GM21576 (cell line): ENCODE data around the gene SEMA6A.
"Not testable (repeated sequence)": the region's sequence is repeated elsewhere in the genome, so short reads cannot be mapped to it uniquely, and the experiment has no call there.

ENCODE experiments used
- ATAC-seq: cut with Tn5 transposase; IDR thresholded peaks from one replicate; pipeline ENCODE4 v1.9.1; 2021; ENCODE audit warnings: mild to moderate bottlenecking, moderate library complexity; ENCODE audit not compliant: unreplicated experiment

The SEMA6A gene

DNA sequence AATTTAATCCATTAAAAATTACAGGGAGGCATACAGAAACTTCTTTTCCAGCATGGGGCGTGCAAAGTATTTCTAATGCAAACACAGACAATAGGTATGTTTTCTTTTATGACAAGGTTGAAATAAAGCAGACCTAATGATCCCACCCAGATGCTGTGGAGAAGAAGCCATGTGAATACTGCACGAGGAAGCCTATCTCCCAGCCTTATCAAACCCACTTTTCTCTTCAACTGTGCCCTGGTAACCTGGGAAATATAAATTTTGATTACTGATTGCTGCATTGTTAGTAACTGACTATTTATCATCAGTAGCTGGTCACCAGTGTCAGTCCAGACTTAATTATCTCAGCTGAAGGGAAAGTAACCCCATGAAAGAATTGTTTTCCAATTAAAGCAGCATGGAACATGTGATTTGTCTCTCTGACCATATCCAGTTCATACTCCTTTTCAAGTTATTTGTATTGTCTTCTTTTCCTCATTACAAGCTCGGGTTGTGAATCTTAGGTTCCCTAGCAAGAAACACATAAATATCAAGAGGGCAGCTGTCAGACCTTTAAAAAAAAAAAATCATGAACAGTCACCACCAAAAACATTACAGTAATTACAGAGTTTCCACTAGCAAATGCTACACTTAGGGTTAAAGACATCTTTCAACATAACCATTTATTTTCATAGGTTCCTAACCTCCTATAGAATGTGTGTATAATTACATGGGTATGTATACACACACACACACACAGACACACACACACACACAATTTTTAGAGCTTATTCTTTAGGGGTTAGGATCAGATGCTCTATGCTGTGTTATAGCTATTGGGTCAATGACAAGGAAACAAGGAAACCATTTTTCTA lies 50.3 kb downstream of the SEMA6A start:
- no peak for ATAC-seq

DNA sequence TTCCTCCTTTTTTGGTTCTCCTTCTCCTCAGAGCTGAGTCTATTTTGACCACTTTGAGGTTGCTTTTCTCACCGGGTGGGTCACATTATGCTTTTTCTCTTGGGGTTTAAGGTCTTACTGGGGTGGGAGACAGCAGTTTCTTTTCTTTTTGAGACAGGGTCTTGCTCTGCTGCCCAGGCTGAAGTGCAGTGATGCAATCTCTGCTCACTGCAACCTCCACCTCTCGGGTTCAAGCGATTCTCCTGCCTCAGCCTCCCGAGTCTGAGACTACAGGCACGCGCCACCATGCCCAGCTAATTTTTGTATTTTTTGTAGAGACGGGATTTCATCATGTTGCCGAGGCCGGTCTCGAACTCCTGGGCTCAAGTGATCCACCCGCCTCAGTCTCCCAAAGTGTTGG lies 51.4 kb downstream of the SEMA6A start:
- ATAC-seq: not testable (repeated sequence)

DNA sequence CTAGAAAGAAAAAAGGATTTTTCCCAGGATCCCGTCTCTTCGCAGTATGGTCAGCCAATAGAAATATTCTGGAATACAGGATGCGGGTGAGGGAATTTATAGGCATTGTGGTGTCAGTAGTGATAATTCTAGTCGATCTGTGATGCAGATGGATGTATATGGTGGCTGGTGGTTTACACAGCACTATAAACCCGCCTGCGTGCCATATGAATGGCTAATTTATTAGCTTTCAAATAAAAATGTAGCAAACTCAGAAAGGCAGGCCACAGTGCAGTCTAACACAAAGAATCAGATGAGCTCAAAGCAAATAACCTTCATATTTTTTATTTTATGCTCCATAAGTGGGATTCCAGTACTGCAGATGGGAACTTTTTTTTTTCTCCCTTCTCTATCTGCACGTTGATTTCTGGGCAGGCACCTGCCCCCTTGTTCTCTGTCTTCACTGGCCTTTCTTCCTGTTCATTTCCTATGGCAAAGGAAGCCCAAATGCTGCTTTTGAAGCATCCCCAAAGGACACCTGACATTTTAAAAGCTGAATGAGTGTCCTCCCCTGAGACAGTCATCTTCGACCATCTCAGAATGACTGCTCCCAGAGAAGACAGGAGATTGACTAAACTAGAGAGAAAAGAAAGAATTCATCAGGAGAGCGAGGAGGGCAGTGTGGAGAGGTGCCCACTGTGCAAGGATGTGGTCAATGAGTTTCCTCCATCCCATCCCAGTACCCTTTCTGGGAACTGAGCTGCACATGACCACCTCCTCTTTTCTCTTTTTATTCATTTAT lies 52.1 kb downstream of the SEMA6A start:
- ATAC-seq: no peak

DNA sequence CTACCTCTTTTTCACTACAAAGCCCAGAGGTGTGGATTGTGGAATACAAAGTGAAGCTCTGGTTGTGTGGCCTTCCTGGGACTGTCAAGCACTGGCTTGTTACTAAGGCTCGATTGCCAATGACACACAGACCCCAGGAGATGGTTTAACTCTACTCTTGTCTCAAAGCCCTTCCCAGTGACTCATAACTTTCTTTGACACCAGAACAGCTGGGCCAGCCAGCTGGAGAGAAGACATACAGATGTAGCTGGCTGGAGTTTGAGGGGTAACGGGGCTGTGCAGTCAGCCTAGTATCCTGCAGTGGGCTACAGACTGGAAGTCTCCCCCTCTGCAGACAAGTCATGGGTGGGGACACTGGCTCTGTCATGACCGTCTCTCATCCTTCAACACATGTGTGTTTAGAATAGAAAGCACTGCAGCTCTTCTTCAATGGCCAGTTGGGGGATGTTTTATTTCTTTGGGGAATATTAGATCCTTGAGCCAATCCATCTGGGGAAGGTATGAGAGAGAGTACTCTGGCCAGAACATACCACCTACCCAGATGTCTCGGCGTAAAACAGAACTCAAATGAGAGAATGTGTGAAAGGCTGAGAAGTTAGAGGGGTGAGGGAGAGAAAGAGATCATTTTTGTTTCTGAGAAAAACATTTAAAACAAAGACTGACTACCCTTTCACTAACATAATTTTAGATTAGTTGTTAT lies 53.3 kb downstream of the SEMA6A start:
- ATAC-seq: no peak

DNA sequence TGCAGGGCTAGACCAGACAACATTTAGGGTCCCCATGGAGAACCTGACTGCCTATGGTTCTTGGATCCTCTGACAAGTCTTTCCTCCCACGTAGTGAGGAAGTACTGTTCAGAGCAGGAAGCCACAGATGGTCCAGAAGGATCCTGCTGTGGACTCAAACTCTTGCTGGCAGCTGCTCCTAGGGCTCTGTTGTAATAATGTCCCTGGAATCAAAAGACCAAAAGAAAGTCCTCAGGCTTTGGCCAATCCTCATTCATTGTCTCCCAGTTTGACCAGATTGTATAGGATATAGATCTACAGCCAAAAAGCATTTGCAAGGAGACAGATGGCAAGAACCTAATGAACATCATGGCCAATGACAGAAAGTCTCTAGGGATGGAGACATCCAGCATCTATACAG lies 53.9 kb downstream of the SEMA6A start:
- no peak for ATAC-seq

DNA sequence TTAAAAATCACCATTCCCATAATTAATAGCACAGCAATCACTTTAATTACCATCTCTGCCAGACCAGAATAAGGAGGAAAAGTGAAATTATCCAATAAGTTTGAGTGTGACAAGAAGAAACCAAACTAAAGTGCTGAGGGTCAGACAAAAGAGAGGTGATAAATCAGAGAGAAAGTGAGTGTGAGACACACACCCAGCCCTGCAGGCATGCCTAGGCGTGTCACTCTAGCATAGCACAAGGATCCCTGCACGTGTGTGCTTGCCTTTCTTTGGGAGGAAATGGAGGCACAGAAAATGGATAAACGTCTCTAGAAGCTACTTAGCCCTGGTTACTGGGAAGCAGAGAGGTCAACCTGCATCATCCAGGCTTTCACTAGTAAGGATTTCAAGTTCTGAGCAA lies 56.2 kb downstream of the SEMA6A start:
- ATAC-seq: no peak

DNA sequence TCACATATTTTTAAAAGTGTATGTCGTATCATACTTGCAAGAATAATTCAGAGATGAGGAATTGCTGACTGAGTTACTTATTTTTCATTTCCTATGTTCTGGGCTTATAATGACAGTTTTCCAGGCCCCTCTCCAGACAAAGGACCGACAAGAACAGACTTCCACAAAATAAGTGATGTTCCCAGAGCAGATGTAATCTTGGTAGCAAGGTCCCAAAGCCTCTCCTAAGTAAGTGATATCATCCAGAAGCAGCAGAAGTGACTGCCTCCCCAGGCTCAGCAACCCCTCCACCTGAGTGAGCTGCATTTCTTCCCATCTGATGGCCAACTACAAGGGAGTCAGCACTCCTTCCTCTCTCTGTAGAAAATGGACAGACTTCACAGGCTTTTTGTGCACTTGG lies 57.1 kb downstream of the SEMA6A start:
- no peak for ATAC-seq

DNA sequence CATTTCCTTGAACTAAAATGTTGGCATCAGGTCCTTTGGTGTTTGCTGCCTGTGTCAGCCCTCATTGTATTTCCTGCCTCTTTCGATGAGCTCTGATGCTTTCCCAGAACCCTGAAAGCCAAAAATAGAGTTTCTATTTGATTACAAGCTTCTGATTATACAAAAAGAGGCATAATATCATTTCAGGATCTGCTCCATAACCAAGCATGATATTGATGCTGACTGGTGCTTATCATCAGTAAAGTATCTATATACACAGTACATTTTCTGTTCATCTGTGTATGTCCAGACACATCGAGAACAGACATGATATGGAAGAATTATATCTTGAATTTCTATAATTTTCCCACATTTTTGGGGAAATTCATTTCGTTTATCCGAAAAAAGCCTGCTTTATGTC lies 58.6 kb downstream of the SEMA6A start:
- ATAC-seq: no peak

DNA sequence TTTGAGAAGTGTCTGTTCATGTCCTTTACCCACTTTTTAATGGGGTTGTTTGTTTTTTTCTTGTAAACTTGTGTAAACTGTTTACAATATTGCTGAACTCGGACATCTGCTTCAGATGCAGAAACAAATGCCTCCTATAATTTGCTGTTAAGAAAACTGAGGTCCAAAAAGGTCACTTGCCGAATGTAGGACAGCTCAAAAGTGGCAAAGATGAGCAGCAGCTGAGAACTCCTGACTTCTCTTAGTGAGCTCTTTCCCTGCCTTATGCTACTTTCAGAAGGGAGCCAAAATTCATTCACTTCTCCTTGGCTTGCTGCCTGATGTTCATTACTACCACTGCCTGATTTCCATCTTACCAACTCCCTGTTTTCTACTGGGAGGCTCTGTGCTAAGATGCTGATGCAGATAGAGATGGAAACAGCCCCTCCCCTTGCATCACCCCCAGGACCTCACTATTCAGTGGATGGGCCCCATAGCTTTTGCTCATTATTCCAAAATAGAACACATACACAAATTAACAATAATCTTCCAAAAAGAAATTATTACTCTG lies 60.1 kb downstream of the SEMA6A start:
- ATAC-seq: no peak

DNA sequence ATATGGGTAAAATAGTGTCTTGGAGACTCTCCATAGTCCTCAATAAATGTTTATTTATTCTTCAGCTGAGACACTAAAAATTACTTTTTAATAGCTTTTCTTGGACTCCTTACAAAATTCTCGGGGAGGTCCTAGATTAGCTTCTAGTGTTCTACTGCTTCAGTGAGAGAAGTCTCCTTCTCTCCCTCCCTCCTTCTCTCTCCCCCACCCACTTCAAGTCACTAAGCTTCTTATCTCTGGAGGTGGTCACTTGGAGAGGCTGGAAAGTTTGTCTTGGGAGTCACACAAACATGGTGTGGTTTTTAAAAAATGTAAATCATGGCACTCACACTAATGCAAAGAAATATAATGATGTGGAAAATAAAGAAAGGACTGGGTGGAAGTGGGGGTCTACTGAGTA lies 64.1 kb downstream of the SEMA6A start:
- no peak for ATAC-seq

DNA sequence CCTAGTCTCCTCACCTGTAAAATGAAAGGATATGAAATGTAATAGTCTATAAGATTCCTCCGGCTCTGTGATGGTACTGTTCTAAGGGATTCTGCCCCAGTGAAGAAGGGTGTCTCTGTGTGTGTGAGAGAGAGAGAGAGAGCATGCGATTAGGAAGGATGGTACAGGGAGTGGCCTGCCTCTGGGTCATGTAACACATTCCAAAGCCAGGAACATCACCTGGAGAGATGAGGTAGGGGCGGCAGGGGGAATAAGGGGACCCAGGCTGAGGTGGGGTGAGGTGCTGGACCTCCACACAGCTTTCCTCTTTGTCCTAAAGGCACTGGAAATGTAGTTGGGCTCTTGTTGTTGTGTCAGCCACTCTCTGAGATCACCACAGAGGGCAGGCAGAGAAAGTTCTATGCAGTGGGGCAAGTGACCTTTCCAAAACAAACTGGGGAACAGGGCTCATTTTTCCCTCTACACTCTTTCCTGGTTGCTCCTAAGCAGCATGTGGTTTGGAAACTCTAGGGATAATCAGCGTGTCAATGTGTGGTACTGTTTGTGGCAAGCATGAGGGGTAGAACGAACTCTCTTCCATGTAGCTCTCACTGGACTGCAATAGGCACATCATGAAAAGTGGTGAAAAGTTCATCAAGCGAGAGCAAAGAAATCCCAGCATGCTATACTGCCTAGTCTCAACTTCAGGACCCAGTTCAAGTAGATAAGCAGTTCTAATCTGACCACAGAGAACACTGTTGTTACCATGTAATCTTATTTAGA lies 65.0 kb downstream of the SEMA6A start:
- ATAC-seq: no peak

DNA sequence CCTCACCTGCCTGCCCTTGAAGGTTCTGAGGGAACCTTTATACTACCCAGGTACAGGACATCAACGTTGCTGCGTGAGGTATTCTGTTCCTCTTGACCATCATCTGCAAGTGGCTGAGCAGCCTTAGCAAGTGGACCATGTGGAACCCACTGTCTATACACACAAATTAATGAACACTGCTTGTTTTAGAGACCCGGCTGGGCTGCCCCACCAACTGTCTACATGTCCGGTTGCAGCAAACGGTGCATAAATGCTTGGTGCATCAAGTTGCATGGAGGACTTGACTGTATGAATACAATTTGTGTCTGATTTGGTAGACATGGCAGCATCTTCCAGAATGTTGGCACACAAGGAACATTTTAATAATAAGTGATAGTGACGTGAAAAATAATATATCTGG lies 65.8 kb downstream of the SEMA6A start:
- no peak for ATAC-seq

DNA sequence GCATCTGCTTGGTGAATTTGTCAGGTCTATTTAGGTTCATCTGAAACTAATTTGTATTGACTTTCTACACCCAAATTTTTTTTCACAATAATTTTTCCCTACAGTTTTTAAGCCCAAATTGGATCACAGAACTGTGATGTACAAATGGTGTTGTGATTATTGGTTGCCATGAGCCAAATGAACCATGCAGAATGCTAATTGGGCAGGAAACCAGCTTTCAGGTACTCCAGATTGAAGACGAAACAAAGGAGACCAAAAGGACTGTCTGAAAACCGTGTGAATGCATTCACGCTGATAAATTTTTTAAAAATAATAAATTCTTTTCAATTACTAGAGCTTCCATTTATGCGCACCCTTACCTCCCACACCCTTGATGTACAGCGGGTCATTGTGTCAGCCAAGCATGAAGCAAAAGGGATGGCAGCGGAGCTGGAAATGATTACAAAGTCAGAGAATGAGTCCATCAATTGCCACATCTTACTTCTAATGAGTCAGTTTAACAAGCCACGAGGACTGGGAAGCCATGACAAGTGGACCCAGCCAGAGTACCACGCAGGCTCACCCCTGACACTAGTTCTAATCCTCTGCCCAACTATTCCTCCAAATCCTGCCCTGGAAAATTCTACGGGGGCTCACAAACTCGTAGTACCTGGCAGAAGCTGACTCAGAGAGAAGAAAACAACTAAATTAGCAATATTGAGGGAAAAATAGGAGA lies 66.5 kb downstream of the SEMA6A start:
- no peak for ATAC-seq

DNA sequence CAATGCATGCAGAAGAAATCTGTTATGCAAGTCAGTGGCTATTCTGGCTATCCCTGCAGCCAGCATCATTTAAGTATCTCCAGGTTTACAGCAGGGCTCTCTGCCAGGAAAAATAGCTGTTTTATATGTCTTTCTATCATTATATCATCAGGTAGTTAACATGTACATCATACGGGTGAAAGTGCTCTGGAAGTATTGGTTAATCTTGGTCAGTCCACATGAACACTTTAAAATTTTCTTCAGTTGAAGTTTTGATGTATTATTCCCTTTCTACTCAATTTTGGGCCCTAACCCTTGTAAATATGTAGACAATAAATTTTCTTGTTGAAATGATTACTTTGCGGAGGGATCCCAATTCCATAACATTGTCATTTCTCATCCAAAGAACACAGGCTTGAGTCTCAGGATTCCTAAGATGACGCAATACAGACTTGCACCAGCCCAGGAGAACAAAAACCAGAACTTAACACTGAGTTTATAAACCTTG lies 67.5 kb downstream of the SEMA6A start:
- no peak for ATAC-seq

DNA sequence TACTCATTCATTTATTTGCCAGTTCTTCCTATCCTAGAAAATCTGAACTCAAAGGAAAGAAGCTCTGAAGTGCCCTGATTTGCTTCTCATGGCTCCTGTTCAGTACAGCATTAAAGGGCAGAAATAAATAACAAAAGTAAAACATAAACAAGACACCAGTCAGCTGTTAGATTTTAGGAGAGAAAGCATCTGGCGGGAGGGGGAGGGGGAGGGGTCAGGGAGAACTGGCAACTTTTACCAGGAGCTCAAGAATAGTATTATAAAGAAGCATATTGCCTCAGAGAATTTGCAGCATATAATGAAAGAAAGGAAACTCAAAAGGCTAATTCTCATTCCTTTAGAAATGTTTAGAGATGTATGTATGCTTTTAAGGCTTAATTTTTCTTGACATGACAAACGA lies 68.1 kb downstream of the SEMA6A start:
- no peak for ATAC-seq

DNA sequence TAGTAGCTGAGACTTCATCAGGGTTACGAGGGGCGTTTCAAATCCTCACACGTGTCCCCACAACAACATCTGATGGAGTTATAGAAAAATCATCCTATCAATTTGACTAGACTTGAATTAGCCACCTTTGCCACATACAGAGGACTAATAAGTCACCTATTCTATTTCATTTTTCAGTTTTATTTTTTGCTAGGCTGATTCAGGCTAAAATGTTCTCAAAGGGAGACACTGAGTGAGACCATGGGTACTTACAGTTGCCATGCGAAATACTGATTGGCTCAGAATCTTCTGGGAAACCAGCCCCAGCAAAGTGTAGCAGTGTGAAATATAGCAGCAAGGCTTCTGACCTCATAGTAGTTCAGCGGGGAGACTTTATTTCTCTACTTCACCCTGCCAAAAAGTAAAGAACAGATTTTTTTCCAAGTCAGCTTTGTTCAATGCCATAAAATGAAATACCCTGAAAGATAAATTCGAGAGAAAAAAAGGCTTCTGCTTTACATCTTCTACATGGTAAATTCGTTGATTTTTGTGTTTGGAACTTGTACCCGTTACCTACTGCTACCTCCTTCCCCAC lies 69.9 kb downstream of the SEMA6A start:
- ATAC-seq: no peak

DNA sequence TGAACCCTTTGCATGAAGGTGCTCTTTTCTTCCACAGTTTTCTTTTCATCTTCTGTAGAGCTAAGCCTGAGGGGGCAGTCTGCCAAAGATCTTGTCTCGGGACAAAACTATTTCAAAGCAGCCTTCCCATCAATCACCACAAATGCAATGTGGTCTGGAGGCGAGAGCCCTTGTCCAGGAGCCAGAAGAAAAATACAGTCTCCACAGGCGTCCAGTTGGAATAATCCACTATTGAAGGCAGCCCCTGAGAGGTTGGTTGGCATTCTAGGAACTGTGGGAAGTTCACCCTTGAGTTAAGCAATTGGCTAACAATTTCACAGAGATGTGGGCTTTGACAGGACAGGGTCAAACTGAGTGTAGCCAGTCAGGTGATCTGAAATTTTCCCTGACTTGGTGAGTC lies 72.0 kb downstream of the SEMA6A start:
- no peak for ATAC-seq

DNA sequence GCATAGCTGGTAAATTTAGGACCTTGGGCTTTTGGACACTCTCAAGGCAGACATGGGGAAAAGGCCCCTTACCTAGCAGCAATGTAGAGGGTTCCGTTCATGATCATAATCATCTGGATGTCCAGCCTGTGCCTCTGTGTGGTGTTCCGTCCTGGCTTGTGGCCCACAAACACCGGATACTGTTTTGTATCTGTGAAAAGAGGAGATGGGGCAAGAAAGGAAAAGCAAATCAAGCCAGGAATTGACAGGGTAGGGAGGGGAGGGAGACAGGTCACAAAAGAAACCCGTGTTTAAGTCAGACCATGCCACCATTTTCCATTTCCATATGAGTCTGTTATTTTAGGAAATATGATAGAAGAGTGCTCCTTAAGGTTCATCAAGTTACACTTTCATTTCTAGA lies 72.5 kb downstream of the SEMA6A start:
- no peak for ATAC-seq

DNA sequence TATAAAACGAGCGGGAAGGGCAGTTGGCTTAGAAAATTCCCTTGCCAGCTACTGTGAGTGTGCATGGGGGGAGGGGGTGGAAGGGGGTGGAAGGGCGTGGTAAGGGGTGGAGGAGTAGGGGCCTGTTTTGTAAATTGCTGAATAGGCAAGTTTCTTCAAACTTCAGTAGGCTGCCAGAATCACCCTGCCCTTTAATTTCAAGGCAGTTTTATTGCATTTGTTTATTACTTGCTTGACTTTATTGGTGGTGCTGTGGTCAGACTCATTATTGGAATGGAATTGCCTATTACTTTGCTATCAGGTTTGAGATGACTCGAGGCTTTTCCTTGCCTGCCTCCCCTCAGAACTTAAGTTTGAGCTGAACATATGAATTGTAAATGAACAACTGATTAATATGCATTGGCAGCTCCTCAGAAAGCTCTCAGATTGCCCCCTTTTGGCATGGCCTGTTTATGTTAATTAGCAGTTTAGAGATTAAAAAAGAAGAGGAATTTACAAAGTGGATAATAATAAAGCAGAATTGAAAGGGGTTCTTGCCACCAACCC lies 76.0 kb downstream of the SEMA6A start:
- ATAC-seq: no peak
